Spleen (tissue), 11 donors: ENCODE data around the gene LYVE1. TPM values are rescaled to one million over a fixed set of nuclear protein-coding genes. Genes with fewer than 3 reads are reported as not detected.

Source experiments
- DNase-seq: peaks from one replicate; pipeline ENCODE4 v3.0.0-alpha.2; 2020
- H3K27ac ChIP-seq, 8 donors: fragments of 200-600 bp; sonication (generic) in 7 of 8; 1 replicate in 4 of 8; 2 replicates in 4 of 8; pipeline versions ENCODE4 v1.5.0 to v1.8.0; 2016 to 2021; ENCODE audit warnings: inconsistent platforms in 4 of 8, mild to moderate bottlenecking in 4 of 8, moderate library complexity in 1 of 8
- H3K27me3 ChIP-seq, 7 donors: fragments of 200-600 bp; sonication (generic) in 6 of 7; replicated peaks in 1 of 7; 1 replicate in 4 of 7; 2 replicates in 3 of 7; pipeline versions ENCODE4 v1.5.0 to v1.8.0; 2016 to 2021; ENCODE audit warnings: inconsistent platforms in 3 of 7, mild to moderate bottlenecking in 1 of 7
- H3K36me3 ChIP-seq, 6 donors: fragments of 200-600 bp; sonication (generic) in 5 of 6; 1 replicate in 4 of 6; 2 replicates in 2 of 6; pipeline versions ENCODE4 v1.5.0 to v1.8.0; 2016 to 2021; ENCODE audit warnings: inconsistent platforms in 2 of 6
- H3K4me1 ChIP-seq, 6 donors: fragments of 200-600 bp; sonication (generic) in 5 of 6; 1 replicate in 3 of 6; 2 replicates in 3 of 6; pipeline versions ENCODE4 v1.5.0 to v1.8.0; 2016 to 2021; ENCODE audit warnings: inconsistent platforms in 3 of 6
- H3K4me3 ChIP-seq, 8 donors: fragments of 200-600 bp; sonication (generic) in 7 of 8; 1 replicate in 4 of 8; 2 replicates in 4 of 8; pipeline versions ENCODE4 v1.5.0 to v1.8.0; 2016 to 2021; ENCODE audit warnings: inconsistent platforms in 4 of 8, mild to moderate bottlenecking in 4 of 8, moderate library complexity in 2 of 8
- H3K9me3 ChIP-seq, 8 donors: fragments of 200-600 bp; sonication (generic) in 7 of 8; 1 replicate in 4 of 8; 2 replicates in 4 of 8; pipeline versions ENCODE4 v1.5.0 to v1.8.0; 2016 to 2021; ENCODE audit warnings: inconsistent platforms in 4 of 8
- CTCF ChIP-seq, 11 experiments: fragments of 200-600 bp in 7 of 11; fragments of 450-650 bp in 4 of 11; sonication (generic) in 4 of 11; IDR thresholded peaks in 8 of 11; conservative IDR thresholded peaks in 3 of 11; 1 replicate in 7 of 11; 2 replicates in 4 of 11; pipeline versions ENCODE4 v1.4.0 to v1.8.0; 2016 to 2021; ENCODE audit warnings: antibody characterized with exemption in 11 of 11, inconsistent platforms in 4 of 11, mild to moderate bottlenecking in 1 of 11
- POLR2A ChIP-seq, 3 donors: fragments of 450-650 bp; IDR thresholded peaks; one replicate each; pipeline ENCODE4 v1.5.1; 2017; ENCODE audit warnings: antibody characterized with exemption in 3 of 3, mild to moderate bottlenecking in 1 of 3
- POLR2AphosphoS5 ChIP-seq, 3 donors: sonication (generic); formaldehyde crosslinking; IDR thresholded peaks; one replicate each; pipeline ENCODE4 v1.5.1; 2017; ENCODE audit warnings: antibody characterized with exemption in 3 of 3
- WGBS, 5 donors: extraction: QIAGEN DNeasy Blood & Tissue Kit in 3 of 5; methylation state at CpG; one replicate each; pipeline versions ENCODE4 v1.1.5 to v1.1.7; 2013 to 2018; 5-methylcytosine and 5-hydroxymethylcytosine counted together
- intact Hi-C: fragments of 100-400 bp; cut with DNase I; formaldehyde crosslinking; loops from one replicate; pipeline ENCODE4 v1.15.0; 2023; ENCODE audit warnings: low total_unique reads
- polyA plus RNA-seq, 3 donors: library from polyadenylated mRNA; stranded (reverse); fragments of 200-250 nt; gene quantifications; one replicate each; pipeline ENCODE4 v1.2.1, GENCODE V29; 2013
- total RNA-seq, 7 donors: library from RNA; depleted of rRNA in 3 of 7; stranded (reverse); fragments of >200 nt in 3 of 7; fragmentation: NEBNext Ultra II Directional in 4 of 7; extraction: Animal tissue kit (Norgen Biotek cat#: 25700) in 4 of 7; gene quantifications; one replicate each; pipeline versions ENCODE4 v1.1.0 to v1.2.1, GENCODE V29; 2016 to 2021
- donor health status: healthy with polysubstance abuse.
- donor health status: DM: no; HTN: no; CAD: no; lungs with moderate emphysema.
- donor health status: DM: no; HTN: no; CAD: no.
- donor health status: Bipolar disorder and iron deficiency.
- donor health status: healthy.
- donor health status: DM: no; HTN: no; CAD: no.
- donor health status: DM: yes; HTN: yes; CAD: no.

Gene LYVE1
- total and polyA plus RNA-seq, 10 donors, result 20.2 to 338 (median 134) TPM

GRCh38 chr11:10564696-10565318 is 3.7 kb downstream of the LYVE1 start:
- Histone ChIP-seq H3K27me3 (no peaks in the 10 kb centered on the region), H3K9me3 (no peaks in the 10 kb centered on the region), H3K27ac (peak overlapping the region in 6 of 8 donors; percentile 14 to 84 (median 80)), H3K4me3 (peak overlapping the region in 5 of 8 donors; percentile 21 to 62 (median 37)), H3K36me3 (peaks cover 0 to 44% (median 2%) of the 10 kb centered on the region in 6 donors), H3K4me1 (peaks cover 0 to 58% (median 29%) of the 10 kb centered on the region in 6 donors)
- WGBS, 5 donors, result 46 to 66% (median 58%) methylated on average over 1 of the region's 1 CpG
- intact Hi-C loops, result loop anchor here (10.0 kb wide), 1 partner anchor 80 kb away; no protein-coding TSS in a partner anchor
- DNase-seq, result no peak
- peak in 9 of 11 experiments; percentile 13 to 53 (median 39) for TF ChIP-seq CTCF (IDR thresholded peaks at IDR 0.05 in 8 of 11, conservative IDR thresholded peaks at IDR 0.05 in 3 of 11)
- TF ChIP-seq POLR2AphosphoS5 (IDR thresholded peaks at IDR 0.05), result no peak

- Histone ChIP-seq H3K4me3 (peak overlapping the region in 2 of 8 donors; percentile 45 to 62), H3K4me1 (peaks cover 0 to 51% (median 25%) of the 10 kb centered on the region in 6 donors), H3K36me3 (peaks cover 0 to 51% (median 5%) of the 10 kb centered on the region in 6 donors), H3K27ac (peak overlapping the region in 1 of 8 donors; percentile 84), H3K9me3 (no peaks in the 10 kb centered on the region), H3K27me3 (no peaks in the 10 kb centered on the region)
- WGBS, 5 donors, result 79 to 87% (median 81%) methylated on average over 3 of the region's 3 CpGs
- intact Hi-C loops, result loop anchor here (10.0 kb wide), 1 partner anchor 81 kb away; no protein-coding TSS in a partner anchor
- DNase-seq, result no peak
- TF ChIP-seq CTCF (IDR thresholded peaks at IDR 0.05 in 8 of 11, conservative IDR thresholded peaks at IDR 0.05 in 3 of 11), result no peak
- TF ChIP-seq POLR2AphosphoS5 (IDR thresholded peaks at IDR 0.05), result no peak
- TF ChIP-seq POLR2A (IDR thresholded peaks at IDR 0.05), result no peak
Observed at GRCh38 chr11:10564030-10564429, 4.4 kb downstream of the LYVE1 start.

- H3K4me1 ChIP-seq, result peaks cover 0 to 46% (median 22%) of the 10 kb centered on the region in 6 donors
- intact Hi-C loops, result loop anchor here (10.0 kb wide), 1 partner anchor 83 kb away; no protein-coding TSS in a partner anchor
- peak overlapping the region in 1 of 8 donors; percentile 29 for H3K27ac ChIP-seq
- H3K36me3 ChIP-seq, result peaks cover 0 to 70% (median 7%) of the 10 kb centered on the region in 6 donors
- H3K4me3 ChIP-seq, result no peak overlapping the region
- H3K27me3 ChIP-seq, result no peaks in the 10 kb centered on the region
- TF ChIP-seq CTCF (IDR thresholded peaks at IDR 0.05 in 8 of 11, conservative IDR thresholded peaks at IDR 0.05 in 3 of 11) (no peak), POLR2AphosphoS5 (IDR thresholded peaks at IDR 0.05) (peak in 1 of 3 donors; percentile 35), POLR2A (IDR thresholded peaks at IDR 0.05) (no peak)
- 83 to 100% (median 90%) methylated on average over 1 of the region's 1 CpG for WGBS, 5 donors
- DNase-seq, result no peak
- no peaks in the 10 kb centered on the region for H3K9me3 ChIP-seq
Observed at GRCh38 chr11:10561947-10562346, 6.5 kb downstream of the LYVE1 start.
